Kidney epithelial cell (primary cell): ENCODE measurements around the gene RTN3. TPM values are rescaled to one million over a fixed set of nuclear protein-coding genes. Genes with fewer than 3 reads are reported as not detected.
A peak's percentile ranks its signal among the peaks of the same experiment; 100 is the strongest.
"Not testable (repeated sequence)": the region's sequence is repeated elsewhere in the genome, so short reads cannot be mapped to it uniquely, and the experiment has no call there.

ENCODE experiments used
- DNase-seq: peaks from one replicate; pipeline ENCODE4 v3.0.0-alpha.2; 2010; ENCODE audit warnings: low read depth
- H3K27me3 ChIP-seq: 2 replicates; pipeline ENCODE4 v1.6.0; 2011; ENCODE audit warnings: low read length; ENCODE audit not compliant: control insufficient read depth, insufficient read depth
- H3K36me3 ChIP-seq: 2 replicates; pipeline ENCODE4 v1.5.1; 2011; ENCODE audit warnings: low read length; ENCODE audit not compliant: control insufficient read depth, insufficient read depth
- H3K4me3 ChIP-seq: 2 replicates; pipeline ENCODE4 v1.5.1; 2011; ENCODE audit warnings: low read depth, mild to moderate bottlenecking, control low read depth, low read length
- total RNA-seq: library from RNA; depleted of rRNA; stranded (reverse); fragments of >200 nt; gene quantifications from 2 replicates; pipeline ENCODE4 v1.2.3, GENCODE V29; 2015
- TF ChIP-seq, protein P1 (sequence below): IDR thresholded peaks from 2 replicates; pipeline ENCODE4 v1.5.1; 2011; ENCODE audit warnings: mild to moderate bottlenecking, moderate library complexity, low read length, control low read depth, inconsistent platforms; ENCODE audit not compliant: insufficient read depth, poor library complexity, severe bottlenecking

The RTN3 gene
- total RNA-seq, 1 donor from 2014 or later, result 107 TPM

DNA sequence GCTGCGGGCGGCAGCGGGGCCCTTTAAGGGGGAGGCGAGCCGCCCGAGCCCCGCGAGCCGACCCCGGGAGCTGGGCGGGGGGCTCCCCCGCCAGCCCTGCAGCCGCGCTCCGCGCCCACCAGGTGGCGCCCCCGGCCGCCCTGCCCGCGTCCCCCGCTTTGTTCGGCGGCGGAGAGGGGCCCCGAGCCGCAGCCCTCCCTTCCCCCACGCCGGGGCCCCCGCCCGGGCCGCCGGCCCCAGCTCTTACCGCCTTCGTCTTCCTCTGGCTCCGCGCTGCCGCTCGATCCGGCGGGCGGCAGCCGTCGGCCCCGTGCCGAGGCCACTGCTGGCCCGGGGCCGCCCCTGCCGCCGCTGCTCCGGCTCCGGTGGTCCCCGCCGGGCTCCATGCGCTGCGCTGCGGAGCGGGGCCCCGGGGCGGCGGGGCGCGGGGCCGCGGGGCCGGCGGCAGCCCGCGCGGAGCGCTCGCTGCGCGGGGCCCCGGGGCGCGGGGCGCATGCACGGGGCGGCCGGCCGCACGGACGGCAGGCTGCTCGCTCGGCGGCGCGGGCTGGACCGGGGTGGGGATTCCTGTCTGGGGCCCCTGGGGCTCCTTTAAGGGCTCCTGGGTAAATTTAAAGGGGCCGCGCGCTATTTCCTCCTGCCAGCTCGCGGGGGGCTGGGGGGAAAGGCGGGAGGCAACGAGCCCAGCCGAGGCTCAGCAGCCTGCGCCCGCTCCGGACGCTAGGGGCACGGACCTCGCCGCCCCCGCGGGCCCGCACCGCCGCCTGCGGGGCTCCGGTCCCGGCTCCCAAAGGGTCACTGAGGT is 87.1 kb downstream of the RTN3 start, which contains the start of gene ZFTA:
Gene ZFTA, minus strand, starts transcription at position 539 of the 805 bp plus-strand sequence. Its CDS starts 153 bp downstream, at position 386.
- DNase-seq, result no peak
- Histone ChIP-seq H3K27me3 (no peaks in the 10 kb centered on the region), H3K4me3 (peak within 1 kb of the TSS; percentile 52), H3K36me3 (no peaks in the 10 kb centered on the region)
- TF ChIP-seq, protein P1, sequence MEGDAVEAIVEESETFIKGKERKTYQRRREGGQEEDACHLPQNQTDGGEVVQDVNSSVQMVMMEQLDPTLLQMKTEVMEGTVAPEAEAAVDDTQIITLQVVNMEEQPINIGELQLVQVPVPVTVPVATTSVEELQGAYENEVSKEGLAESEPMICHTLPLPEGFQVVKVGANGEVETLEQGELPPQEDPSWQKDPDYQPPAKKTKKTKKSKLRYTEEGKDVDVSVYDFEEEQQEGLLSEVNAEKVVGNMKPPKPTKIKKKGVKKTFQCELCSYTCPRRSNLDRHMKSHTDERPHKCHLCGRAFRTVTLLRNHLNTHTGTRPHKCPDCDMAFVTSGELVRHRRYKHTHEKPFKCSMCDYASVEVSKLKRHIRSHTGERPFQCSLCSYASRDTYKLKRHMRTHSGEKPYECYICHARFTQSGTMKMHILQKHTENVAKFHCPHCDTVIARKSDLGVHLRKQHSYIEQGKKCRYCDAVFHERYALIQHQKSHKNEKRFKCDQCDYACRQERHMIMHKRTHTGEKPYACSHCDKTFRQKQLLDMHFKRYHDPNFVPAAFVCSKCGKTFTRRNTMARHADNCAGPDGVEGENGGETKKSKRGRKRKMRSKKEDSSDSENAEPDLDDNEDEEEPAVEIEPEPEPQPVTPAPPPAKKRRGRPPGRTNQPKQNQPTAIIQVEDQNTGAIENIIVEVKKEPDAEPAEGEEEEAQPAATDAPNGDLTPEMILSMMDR, result no peak

DNA sequence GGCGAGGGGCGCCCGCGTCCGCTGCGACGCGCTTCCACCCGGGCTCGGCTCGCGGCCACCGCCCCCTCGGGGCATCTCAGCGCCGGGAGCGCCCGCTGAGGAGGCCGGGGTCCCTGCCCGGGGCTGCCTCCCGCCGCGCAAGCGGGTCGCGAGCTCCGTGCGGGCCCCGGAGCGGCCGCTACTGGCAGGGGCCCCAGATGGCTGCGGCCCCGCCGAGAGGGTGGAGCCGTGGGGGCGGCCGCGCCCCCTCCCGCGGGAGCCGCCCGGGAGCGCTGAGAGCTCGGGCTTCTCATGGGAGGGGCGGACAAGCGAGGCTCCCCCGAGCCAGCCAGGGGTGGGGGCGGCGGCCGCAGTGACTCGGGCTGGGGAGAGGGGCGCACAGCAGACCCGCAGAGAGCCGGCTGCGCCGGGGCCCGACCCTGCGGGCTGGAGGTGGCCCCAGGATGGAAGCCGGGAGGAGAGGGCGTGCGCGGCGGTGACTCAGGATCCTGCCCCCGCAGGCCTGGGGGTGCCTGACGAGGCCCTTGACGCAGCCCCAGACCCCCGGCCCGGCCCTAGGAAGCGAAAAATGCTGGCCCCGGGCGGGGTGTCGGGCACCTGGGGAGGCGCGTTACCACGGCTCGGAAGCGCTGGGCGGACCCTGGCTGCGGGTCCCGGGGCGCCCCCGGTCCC is 87.9 kb downstream of the RTN3 start:
- no peak for DNase-seq
- H3K4me3 ChIP-seq, result peak overlapping the region; percentile 52
- TF ChIP-seq, protein P1, result no peak
- H3K36me3 ChIP-seq, result no peaks in the 10 kb centered on the region
- no peaks in the 10 kb centered on the region for H3K27me3 ChIP-seq

DNA sequence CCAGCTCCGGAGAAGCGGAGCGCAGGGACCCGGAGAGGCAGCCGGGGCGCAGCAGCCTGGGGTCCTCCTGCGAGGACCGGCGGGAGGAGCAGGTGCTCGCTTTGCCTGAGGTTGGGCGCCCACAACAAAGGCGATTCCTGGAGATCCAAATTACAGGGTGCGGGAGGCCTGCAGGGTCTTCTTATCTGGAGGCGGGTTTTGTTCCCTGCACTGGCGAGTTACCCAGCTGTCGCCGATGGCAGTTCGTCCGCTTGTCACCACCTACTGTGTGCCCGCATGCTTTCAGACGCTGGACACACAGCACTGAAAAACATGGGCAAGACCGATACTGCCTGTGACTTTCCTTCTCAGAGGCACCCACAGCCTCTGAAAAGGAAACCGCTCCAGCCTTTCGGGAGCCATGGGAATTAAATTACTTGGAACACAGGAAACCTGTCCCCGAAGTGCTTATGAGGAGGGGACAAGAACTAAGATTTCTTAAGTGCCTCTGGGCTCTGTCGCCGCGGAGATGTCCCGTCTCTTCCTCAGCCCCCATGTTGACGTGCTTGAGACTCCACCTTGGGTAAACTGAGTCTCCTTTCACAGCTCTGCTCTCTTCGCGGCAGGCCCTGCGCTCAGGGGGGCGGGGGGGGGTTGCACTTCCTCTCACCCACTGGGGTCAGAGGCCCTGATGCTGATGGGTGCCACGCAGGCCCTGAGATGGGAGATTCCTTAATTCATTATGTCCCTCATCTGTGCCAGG is 88.6 kb downstream of the RTN3 start:
- peak overlapping the region; percentile 52 for H3K4me3 ChIP-seq
- no peak for DNase-seq
- no peaks in the 10 kb centered on the region for H3K27me3 ChIP-seq
- H3K36me3 ChIP-seq, result no peaks in the 10 kb centered on the region
- TF ChIP-seq, protein P1, result no peak

DNA sequence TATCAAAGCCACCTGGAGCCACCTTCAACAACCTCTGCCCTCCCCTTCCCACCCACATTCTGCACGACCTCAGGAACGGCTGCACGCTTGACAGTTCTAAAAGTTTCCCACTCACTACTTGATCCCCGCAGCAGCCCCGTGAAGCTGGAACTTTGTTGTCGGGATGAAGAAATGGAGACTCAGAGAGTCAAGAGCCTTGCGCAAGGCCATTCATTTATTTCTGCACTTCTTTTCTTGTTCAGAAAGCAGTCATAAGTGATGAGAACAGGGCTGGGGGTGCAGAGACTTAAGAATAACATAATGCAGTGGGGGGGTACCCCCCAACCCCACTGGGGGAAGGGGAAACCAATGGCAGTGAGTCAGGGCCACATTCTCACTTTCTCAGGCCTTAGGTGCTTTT is 89.5 kb downstream of the RTN3 start:
- no peak overlapping the region for H3K4me3 ChIP-seq
- no peak for DNase-seq
- TF ChIP-seq, protein P1, result no peak
- no peaks in the 10 kb centered on the region for H3K36me3 ChIP-seq
- no peaks in the 10 kb centered on the region for H3K27me3 ChIP-seq

DNA sequence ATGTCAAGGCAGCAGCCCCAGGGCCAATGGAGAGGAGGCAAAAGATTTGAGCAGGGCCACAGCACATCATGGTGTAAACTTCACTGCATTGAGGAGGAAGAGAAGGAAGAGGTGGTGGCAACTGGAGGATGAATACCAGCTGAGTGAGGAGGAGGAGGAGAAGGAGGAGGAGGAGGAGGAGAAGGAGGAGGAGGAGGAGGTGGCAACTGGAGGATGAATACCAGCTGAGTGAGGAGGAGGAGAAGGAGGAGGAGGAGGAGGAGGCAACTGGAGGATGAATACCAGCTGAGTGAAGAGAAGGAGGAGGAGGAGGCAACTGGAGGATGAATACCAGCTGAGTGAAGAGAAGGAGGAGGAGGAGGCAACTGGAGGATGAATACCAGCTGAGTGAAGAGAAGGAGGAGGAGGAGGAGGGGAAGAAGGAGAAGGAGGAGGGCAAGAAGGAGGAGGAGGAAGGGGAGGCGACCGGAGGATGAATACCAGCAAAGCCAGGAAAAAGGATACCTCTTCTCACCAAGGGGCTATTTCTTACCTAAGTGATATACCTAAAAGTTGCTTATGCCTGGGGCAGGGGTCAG is 90.5 kb downstream of the RTN3 start:
- not testable (repeated sequence) for H3K36me3 ChIP-seq, H3K4me3 ChIP-seq, H3K27me3 ChIP-seq, DNase-seq

DNA sequence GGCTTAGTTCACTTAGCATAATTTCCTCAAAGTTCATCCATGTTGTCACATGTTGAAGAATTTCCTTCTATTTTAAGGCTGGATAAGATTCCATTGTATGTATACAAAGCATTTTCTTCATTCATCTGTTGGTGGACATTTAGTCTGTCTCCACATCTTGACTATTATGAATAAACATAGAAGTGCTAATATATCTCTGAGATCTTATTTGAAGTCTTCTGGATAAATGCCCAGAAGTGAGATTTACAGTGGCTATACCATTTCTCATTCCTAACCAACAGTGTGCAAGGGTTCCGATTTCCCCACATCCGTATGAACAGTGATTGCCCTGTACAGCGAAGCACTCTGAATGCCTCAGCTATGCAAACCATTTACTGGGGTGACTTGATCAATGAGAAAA is 93.9 kb downstream of the RTN3 start:
- Histone ChIP-seq H3K4me3 (no peak overlapping the region), H3K36me3 (no peaks in the 10 kb centered on the region), H3K27me3 (no peaks in the 10 kb centered on the region)
- TF ChIP-seq, protein P1, result no peak
- no peak for DNase-seq
